Suprapubic skin (tissue), 4 donors: ENCODE measurements around the gene GPX2.

Experiments
- CTCF ChIP-seq, 2 donors: fragments of 200-600 bp in 1 of 2; fragments of 450-650 bp in 1 of 2; sonication (generic) in 1 of 2; IDR thresholded peaks; one replicate each; pipeline ENCODE4 v1.5.1; 2016 to 2019; ENCODE audit warnings: antibody characterized with exemption in 2 of 2, mild to moderate bottlenecking in 1 of 2, moderate library complexity in 1 of 2
- POLR2A ChIP-seq, 2 donors: fragments of 450-650 bp; IDR thresholded peaks; one replicate each; pipeline ENCODE4 v1.6.1; 2017; ENCODE audit warnings: antibody characterized with exemption in 2 of 2, mild to moderate bottlenecking in 2 of 2, moderate library complexity in 2 of 2
- POLR2AphosphoS5 ChIP-seq, 3 donors: sonication (generic); formaldehyde crosslinking; IDR thresholded peaks; one replicate each; pipeline ENCODE4 v1.6.1; 2017; ENCODE audit warnings: antibody characterized with exemption in 3 of 3

GRCh38 chr14:64915797-64916196 is 26.7 kb downstream of the GPX2 start:
- TF ChIP-seq CTCF (IDR thresholded peaks at IDR 0.05): no peak
- no peak for TF ChIP-seq POLR2AphosphoS5 (IDR thresholded peaks at IDR 0.05)
- TF ChIP-seq POLR2A (IDR thresholded peaks at IDR 0.05): no peak
